Putamen (tissue), 1 donor: ENCODE measurements around the gene CDCA7L.

Experiments
- DNase-seq: peaks from one replicate; pipeline ENCODE4 v3.0.0-alpha.2; 2016; ENCODE audit warnings: low spot score

Gene CDCA7L, protein sequence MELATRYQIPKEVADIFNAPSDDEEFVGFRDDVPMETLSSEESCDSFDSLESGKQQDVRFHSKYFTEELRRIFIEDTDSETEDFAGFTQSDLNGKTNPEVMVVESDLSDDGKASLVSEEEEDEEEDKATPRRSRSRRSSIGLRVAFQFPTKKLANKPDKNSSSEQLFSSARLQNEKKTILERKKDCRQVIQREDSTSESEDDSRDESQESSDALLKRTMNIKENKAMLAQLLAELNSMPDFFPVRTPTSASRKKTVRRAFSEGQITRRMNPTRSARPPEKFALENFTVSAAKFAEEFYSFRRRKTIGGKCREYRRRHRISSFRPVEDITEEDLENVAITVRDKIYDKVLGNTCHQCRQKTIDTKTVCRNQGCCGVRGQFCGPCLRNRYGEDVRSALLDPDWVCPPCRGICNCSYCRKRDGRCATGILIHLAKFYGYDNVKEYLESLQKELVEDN

DNA sequence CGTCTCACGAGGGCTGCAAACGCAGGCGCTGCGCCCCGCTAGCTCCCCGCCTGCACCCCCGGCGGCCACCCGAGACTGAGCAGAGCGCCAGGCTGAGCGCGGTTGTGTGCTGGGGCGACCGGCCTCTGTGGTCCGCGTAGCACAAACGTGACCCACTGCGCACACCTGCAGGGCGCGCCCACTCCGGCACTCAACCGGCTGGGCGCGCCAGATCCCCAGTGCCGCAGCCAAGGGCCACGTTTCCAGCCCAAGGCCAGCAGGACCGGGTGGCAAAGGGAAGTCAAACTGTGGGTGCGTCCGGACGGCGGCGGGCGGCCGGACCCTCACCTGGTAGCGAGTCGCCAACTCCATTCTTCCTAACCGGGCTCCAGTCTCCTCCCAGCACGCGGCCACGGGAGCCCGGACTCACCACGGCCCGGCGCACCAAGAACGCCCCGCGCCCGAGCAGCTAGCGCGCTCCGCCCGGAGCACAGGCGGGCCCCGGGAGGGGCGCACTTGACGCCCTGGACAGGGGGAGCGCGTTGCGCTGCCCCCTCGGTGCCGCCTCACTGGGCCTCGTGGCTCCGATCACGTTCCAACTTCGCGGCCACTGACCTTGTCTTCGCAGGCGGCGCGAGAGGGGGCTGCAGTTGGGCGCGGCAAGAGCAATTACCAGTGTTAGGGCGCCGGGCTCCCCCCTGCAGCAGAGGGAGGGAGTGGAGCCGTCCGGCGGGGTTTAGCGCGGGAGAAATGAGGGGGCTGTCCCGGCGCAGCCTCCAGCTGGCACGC, at the start of gene CDCA7L:
Gene CDCA7L (minus strand): TSS at position 446 of the 768 bp plus-strand sequence. CDS start 95 bp downstream, at position 351.
- peak; percentile 79 for DNase-seq

DNA sequence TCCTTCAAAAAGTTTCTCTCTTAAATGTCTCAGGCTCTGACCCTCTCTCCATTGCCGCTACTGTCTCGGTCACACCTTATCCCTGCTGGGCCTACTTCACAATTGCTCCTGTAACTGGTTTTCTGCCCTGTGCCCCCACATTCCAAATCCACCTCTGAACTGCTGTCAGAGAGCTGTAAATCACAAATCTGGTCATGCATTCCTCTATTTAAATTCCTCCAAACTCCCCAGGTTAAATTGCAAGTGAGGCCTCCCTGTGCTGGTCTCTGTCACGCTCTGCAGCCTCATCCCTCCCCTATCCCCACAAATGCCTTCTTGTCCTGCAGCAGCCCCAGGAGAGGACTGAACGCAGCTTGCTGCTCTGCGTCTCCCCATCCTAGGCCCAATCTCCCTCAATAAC, 40.4 kb upstream of the CDCA7L start:
- no peak for DNase-seq

DNA sequence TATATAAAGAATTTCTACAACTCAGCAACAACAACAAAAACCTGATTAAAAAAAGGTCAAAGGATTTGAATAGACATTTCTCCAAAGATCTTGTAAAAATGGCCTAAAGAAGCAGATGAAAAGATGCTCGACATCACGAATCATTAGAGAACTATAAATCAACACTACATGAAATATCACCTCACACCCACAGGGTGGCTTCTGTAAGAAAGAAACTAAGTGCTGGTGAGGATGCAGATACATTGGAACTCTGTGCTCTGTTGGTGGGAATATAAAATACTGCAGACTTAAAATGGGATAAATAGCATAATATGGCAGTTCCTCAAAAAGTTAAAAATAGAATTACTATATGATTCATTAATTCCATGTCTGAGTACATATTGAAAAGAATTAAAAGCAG, 38.3 kb upstream of the CDCA7L start:
- DNase-seq: no peak

DNA sequence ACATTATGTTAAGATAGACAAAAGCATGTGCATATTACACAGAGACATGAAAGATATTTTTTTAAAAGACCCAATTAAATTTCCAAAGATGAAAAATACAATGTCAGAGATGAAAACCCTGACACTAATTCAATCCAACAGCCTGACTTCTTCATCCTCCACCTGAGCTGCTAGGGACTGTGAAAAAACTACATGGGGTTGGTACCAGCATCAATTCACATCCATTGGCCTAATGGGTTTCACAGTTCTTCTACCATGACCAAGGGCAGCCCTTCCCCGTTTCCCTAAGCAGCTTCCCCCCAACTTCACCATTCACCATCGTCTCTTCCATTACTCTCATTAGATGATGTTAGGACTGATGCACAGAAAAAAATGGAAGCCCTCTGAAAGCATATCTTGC, 37.4 kb upstream of the CDCA7L start:
- no peak for DNase-seq

DNA sequence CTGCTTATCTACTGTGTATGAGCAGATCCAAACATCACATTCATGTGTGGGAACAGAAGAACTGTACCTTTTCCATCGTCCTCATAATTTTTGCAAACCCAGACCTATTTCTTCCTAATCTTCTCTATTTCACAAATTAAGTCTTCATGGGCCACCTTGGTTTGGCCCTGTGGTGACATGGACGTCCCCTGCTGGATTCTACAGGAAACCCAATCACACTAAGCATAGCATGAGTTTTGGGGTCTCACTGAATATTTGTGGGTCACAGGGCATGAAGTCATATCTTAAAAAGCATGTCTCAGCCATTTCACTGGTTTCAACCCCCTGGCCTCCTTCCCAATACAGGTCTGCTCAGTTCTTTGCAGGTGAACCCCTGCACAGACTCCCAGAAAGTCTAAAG, 35.8 kb upstream of the CDCA7L start:
- DNase-seq: no peak

DNA sequence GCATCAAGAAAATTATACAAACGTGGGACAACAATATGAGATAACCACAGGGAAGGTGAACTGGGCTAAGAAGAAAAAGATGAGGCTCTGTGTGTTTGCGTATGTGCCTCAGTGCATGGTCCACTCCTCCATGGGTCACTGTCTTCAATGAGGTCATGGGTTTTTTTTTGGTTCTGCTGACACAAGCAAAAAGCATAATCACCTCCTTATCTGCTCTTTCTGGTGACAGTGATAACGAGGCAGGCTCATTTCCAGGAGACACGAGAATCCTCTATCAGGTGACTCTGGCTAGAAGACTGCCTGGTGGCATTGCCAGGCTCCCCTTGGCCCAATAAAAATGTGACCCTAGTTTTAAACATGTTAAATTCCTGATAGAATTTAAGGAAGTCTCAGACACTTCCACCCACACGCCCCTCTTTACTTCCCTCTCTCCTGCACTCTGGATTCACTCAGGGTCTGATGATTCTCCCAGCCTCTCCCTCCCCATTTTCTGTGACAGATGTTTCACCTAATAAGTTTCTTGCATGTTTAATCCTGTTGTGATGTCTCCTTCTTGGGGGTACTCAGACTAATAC, 35.3 kb upstream of the CDCA7L start:
- DNase-seq: no peak

DNA sequence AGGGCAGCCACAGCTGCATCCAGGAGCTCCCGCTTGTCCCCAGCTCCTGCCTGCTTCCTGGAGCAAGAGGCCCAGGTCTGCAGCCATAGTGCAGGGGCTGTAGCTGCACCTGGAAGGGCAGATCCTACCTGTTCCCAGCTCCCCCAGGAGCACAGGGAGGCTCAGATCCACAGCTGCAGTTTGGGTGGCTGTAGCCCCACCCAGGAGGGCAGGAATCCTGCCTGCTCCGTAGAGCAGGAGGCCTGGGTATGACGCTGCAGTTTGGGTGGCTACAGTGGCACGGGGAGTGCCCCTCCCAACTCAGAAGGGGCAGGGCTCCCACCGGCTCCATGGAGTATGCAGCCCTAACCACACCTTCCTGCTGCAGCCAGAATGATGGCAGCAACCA, 26.7 kb upstream of the CDCA7L start:
- DNase-seq: no peak

DNA sequence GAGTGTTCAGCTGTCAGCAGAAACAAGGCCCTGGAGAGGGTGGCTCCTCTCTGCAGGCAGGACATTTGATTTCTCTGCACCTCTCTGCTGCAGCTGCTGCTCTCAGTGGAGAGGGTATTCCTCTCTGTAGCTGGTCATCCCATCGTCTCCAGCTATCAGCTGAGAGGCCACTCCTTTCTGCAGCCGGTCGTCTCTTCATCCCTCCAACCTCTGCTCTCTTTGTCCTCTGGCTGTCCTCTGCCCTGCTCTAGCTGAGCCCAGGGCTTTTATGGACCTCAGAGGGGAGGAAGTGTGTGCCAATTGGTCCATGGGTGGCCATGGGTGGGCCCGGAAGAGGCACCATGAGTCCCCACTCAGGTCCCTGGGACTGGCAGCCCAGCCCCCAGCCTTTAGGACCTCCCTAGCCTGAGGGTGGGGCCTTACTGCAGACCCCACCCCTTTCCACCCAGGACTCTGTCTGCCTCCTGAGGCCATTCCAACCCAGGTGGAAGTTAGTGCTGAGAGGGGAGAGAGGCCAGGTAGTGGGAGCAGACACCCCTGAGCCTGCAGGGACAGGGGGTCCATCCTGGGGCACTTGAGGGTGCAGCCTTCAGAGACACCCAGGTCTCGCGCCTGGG, 26.2 kb upstream of the CDCA7L start:
- DNase-seq: no peak

DNA sequence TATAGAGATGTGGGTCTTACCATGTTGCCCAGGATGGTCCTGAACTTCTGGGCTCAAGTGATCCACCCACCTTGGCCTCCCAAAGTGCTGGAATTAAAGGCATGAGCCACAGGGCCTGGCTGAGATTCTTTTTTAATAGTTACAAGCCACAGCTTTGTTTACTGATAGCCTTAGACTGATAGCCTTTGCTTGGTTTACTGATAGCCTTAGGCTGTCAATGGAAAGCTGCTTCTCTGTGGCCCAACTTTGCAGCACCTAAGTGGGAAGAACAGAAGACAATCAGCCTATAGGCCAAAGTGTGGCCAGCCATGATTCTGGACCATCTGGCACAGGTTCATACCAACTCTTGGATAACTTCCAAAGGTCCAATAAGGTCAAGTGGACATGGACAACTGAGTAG, 24.1 kb upstream of the CDCA7L start:
- DNase-seq: no peak

DNA sequence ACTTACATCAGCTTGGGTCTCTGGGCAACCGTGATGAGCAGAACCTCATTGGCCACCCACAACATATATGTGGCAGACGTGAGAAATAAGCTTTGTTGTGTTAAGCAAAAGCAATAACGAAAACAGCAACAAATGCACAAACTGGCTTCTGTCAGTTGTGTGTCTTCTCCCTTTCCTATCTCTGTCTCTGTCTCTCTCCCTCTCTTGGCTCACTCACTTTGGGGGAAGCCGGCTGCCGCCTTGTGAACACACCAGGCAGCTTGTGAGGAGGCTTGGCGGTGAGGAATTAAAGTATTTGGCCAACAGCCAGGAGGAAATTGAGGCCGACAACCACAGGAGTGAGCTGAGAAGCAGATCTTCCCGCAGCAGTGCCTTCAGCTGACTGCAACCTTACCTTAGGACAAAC, 21.9 kb upstream of the CDCA7L start:
- DNase-seq: no peak

DNA sequence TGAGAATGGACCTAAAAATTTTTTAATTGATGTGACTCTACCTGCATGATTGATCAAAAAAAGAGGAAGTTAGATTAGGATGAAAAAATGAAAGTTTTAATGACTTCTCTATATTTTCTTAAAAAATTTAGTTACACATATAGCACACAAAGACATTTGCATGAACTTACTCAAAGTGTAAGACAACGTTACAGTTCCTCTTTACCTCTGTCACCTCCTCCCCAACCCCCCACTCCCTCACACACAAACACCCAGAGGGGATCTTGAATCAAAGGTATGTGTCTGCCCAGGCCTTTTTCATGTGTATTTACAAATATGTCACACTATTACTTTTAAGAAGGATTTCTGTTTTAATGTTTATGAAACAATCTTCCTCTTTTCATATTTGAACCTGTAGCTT, 20.6 kb upstream of the CDCA7L start:
- DNase-seq: no peak

DNA sequence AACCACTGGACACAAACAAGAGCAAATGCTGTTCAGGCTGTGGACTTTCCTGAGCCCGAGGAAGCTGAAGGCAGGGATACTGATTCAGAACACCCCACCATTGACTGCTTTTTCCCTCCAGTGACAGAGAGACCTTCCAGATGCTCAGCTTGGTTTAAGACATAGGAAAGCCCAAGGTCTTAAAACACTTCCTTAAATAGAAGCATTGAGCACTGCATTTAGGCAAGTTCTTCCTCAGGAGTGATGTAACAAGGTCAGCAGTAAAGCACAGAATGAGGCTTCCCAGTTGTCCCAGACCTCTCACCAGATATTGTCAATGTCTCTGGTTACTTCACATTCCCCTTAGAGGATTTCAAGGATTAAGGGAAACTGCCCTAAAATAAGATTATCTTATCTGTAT, 19.6 kb upstream of the CDCA7L start:
- no peak for DNase-seq

DNA sequence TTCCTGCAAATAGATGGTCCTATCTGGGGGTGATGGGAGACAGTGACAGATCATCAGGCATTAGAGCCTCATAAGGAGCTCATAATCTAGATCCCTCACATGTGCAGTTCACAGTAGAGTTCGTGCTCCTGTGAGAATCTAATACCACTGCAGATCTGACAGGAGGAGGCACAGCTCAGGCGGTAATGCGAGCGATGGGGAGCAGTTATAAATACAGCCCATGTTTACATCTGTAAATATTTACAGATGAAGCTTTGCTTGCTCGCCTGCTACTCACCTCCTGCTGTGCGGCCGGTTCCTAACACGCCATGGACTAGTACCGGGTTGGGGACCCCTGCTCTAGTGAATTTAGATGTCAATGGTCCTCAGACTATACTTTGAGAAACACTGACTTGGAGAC, 17.0 kb upstream of the CDCA7L start:
- DNase-seq: no peak

DNA sequence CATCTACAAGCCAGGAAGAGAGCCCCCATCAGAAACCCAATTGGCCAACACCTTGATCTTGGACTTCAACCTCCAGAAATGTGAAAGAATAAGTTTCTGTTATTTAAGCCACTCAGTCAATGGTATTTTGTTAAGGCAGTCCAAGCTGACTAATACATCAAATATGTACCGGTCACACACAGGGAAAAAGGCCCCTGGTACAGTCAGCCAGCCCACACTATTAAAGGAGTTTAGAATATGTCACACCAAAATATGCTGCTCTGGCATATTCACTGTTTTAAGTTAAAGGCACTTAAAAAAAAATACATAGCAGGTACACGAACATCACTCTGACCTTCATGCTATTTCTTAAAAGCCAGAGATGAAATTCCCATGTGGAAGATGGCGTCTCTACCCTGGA, 15.2 kb upstream of the CDCA7L start:
- no peak for DNase-seq

DNA sequence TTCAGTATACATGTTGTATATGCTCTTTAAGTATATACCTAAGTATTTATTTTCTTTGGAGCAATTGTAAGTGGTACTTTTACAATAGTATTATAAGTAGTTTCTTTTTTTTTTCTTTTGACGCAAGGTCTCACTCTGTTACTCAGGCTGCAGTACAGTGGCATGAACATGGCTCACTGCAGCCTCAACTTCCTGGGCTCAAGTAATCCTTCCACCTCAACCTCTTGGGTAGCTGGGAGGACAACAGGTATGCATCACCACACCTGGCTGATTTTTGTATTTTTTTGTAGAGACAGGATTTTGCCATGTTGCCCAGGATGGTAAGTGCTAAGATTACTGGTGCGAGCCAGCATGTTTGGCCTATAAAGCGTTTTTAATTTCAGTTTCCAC, 13.7 kb upstream of the CDCA7L start:
- no peak for DNase-seq

DNA sequence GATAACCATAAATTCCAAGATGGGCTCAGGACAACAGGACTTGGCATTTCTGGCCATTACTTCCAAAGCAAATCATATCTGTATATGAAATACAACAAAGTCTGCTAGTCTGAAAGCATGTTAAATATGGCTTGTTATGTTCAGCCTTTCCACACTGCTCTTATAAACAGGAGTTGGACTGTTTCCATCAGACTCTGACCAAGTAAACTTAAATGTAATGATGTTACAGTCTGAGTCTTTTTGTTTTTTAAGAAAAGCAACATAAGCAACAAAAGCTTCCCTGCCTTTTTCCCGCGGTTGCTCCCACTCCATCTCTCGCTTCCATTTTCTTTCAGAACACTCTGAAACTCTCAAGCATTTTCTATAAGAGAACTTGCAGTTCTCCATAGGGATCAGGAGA, 8.1 kb upstream of the CDCA7L start:
- no peak for DNase-seq

DNA sequence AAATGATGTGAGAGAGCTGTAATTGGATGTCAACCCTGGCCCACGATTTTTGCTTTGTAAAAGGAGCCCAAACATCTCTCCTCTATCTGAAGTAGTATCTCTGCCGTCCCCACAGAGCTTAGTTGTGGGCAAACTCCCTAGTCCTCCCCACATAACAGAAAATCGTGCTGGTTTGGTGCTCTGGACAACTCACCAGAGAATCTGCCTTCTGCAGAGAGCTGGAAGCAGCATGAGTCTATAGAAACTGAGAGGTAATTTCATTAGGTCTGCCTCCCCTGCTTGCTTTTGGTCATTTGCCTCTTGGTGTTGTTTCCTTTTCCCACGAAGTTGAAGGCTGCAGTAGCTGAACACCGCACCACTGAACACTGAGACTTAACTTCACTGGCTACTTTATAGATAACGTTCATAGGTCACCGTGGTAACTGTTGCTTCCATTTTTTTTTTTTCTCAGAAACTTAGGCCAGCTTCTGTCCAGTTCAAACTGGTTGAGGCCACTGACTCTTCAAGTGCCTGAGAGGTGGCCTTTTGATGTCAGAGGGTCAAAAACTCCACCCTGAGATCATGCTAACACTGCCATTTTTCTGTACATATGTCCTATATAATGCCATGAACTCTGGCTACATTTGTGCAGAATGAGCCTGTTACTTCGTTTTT, 3.3 kb upstream of the CDCA7L start:
- no peak for DNase-seq

DNA sequence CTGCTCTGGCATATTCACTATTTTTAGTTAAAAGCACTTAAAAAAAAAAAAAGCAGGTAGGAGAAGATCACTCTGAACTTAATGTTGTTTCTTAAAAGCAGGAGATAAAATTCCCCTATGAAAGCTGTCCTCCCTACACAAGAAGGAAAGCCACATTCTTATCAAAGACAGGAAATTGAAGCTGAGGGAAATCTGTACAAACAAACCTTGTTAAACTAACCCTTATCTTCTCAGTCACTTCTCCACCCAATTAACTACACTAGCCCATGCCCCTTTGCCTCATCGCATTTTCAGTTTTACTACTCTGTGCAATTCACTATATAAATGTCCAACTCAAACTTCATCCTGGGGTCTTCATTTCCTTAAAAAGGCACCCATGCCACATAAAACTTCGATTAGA, 2.7 kb upstream of the CDCA7L start:
- no peak for DNase-seq

DNA sequence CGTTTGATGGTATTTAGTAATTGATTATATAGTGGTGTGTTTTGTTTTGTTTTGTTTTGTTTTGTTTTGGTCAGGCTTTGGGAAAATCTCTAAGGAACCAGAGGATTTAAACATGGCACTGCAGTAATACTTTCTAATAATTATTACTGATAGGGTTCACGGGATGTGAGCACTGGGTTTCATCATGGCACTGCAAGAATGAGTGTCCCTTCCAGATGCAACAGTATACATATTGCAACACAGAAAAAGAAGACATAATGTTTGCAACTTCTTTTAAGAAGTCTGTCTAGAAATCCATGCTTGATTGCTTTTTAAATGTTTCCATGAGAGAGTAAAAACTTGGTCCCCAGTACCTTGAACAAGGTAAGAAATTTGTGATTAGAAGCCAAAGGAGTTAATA, 2.2 kb upstream of the CDCA7L start:
- DNase-seq: no peak

DNA sequence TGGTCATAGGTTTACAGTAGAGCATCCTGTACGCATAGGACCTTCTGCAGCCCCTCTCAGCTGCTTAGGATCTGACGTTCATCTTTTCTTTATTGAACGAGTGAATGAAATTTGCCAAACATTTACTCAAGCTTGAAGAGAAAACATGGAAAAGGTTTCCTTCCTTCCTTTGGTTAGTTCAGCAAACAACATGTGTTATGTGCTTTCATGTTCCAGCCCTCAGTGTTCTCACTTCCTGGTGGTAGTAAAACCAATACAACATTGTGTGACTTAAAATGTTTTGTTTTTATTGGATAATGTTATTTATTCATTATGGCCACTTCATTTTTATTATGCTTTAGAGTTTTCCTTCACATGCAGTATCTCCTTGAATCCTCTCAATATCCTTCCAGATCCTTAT, 1.4 kb upstream of the CDCA7L start:
- no peak for DNase-seq

DNA sequence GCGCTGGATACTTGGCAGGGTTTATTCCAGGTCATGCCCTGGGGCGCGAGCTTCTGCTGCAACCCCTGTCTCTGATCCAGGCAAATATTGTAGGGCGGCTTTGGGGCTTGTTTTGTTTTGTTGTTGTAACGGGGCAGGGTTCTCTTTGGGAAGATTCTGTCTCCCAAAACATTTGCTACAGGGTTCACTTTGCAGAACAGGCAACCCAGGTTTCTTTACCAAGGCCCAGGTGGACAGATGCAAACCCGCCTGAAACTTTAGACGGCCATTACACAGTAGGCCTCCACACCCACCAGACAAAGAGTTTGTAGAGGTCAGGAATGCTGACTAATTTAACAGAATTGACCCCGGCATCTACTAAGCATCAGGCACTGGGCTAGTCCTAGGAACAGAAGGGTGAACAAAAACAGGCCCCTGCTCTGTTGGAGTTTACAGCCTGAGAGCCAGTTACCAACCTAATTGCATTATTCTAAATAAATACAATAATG, 567 bp upstream of the CDCA7L start:
- DNase-seq: no peak
